ENCODE data around the gene DHRS12.
A peak's percentile ranks its signal among the peaks of the same experiment; 100 is the strongest.

The DHRS12 gene

GRCh38 chr13:51807041-51807440 lies 3.1 kb upstream of the DHRS12 start:
- no peak for DNase-seq (ENCODE audit: low spot score)

- peak; percentile 22 for DNase-seq (ENCODE audit: low spot score)
Measured at GRCh38 chr13:51806566-51806965, 2.6 kb upstream of the DHRS12 start.

GRCh38 chr13:51805925-51806324 lies 2.0 kb upstream of the DHRS12 start:
- no peak for DNase-seq (ENCODE audit: low spot score)

- no peak for DNase-seq (ENCODE audit: low spot score)
Measured at GRCh38 chr13:51805313-51805712, 1.4 kb upstream of the DHRS12 start.

- no peak for DNase-seq (ENCODE audit: low spot score)
Measured at GRCh38 chr13:51804295-51805172, 571 bp upstream of the DHRS12 start.

GRCh38 chr13:51802631-51803418 lies 1.1 kb downstream of the DHRS12 start:
- DNase-seq (ENCODE audit: low spot score), result no peak

GRCh38 chr13:51801631-51802099 lies 2.3 kb downstream of the DHRS12 start:
- no peak for DNase-seq (ENCODE audit: low spot score)

GRCh38 chr13:51800486-51800885 lies 3.5 kb downstream of the DHRS12 start:
- no peak for DNase-seq (ENCODE audit: low spot score)

- DNase-seq (ENCODE audit: low spot score), result no peak
Measured at GRCh38 chr13:51799261-51799660, 4.7 kb downstream of the DHRS12 start.

- peak; percentile 83 for DNase-seq (ENCODE audit: low spot score)
Measured at GRCh38 chr13:51797664-51798488, 6.1 kb downstream of the DHRS12 start.

- DNase-seq (ENCODE audit: low spot score), result no peak
Measured at GRCh38 chr13:51796546-51796945, 7.4 kb downstream of the DHRS12 start.

- no peak for DNase-seq (ENCODE audit: low spot score)
Measured at GRCh38 chr13:51795419-51795818, 8.5 kb downstream of the DHRS12 start.

GRCh38 chr13:51794964-51795363 lies 9.0 kb downstream of the DHRS12 start:
- DNase-seq (ENCODE audit: low spot score), result no peak

GRCh38 chr13:51793570-51794271 lies 10.2 kb downstream of the DHRS12 start:
- DNase-seq (ENCODE audit: low spot score), result peak; percentile 56

- DNase-seq (ENCODE audit: low spot score), result no peak
Measured at GRCh38 chr13:51786425-51787265, 17.3 kb downstream of the DHRS12 start.

- no peak for DNase-seq (ENCODE audit: low spot score)
Measured at GRCh38 chr13:51785712-51786424, 18.1 kb downstream of the DHRS12 start.

- DNase-seq (ENCODE audit: low spot score), result no peak
Measured at GRCh38 chr13:51784097-51784496, 19.9 kb downstream of the DHRS12 start.

- no peak for DNase-seq (ENCODE audit: low spot score)
Measured at GRCh38 chr13:51783428-51784094, 20.4 kb downstream of the DHRS12 start.

- DNase-seq (ENCODE audit: low spot score), result no peak
Measured at GRCh38 chr13:51782026-51782710, 21.8 kb downstream of the DHRS12 start.
